HEK293 (cell line): ENCODE results near the gene CTNNA2.
A peak's percentile ranks its signal among the peaks of the same experiment; 100 is the strongest.

Experiments used
- CTCF ChIA-PET: fragments of 350-600 bp; formaldehyde crosslinking; extraction: SDS; loops from one replicate; lab custom pipeline; 2021; ENCODE audit warnings: antibody characterized with exemption; lab: Yijun Ruan, JAX
- POLR2A ChIA-PET: fragments of 300-600 bp; formaldehyde crosslinking; extraction: SDS; loops from one replicate; lab custom pipeline; 2020; ENCODE audit warnings: antibody characterized with exemption, inconsistent platforms; lab: Yijun Ruan, JAX
- H3K27ac ChIP-seq: fragments of 200-500 bp; sonication (Bioruptor generic); 2 replicates; pipeline ENCODE4 v1.5.1; 2014; ENCODE audit warnings: low read depth, low read length, control low read depth, inconsistent platforms; ENCODE audit errors: extremely low read depth
- H3K36me3 ChIP-seq, 2 experiments: fragments of 200-500 bp in 1 of 2; sonication (Bioruptor generic) in 1 of 2; 1 replicate in 1 of 2; 2 replicates in 1 of 2; pipeline ENCODE4 v1.5.1; 2014 to 2017; ENCODE audit warnings: inconsistent platforms in 2 of 2, low read length in 2 of 2; ENCODE audit not compliant: control insufficient read depth in 2 of 2, insufficient read depth in 1 of 2
- H3K4me1 ChIP-seq: fragments of 200-500 bp; sonication (Bioruptor generic); 2 replicates; pipeline ENCODE4 v1.5.1; 2014; ENCODE audit warnings: mild to moderate bottlenecking, low read length, inconsistent platforms; ENCODE audit not compliant: control insufficient read depth, insufficient read depth
- H3K4me3 ChIP-seq: 2 replicates; pipeline ENCODE4 v1.5.1; 2011; ENCODE audit warnings: low read depth, mild to moderate bottlenecking, control low read depth, low read length, moderate library complexity
- H3K9me3 ChIP-seq: fragments of 200-500 bp; sonication (Bioruptor generic); 2 replicates; pipeline ENCODE4 v1.5.1; 2014; ENCODE audit warnings: low read depth, low read length, inconsistent platforms; ENCODE audit not compliant: control insufficient read depth, insufficient read depth
- CTCF ChIP-seq: fragments of 450-650 bp; formaldehyde crosslinking; IDR thresholded peaks from 2 replicates; pipeline ENCODE4 v1.5.1; 2016; ENCODE audit warnings: missing biosample characterization, missing genetic modification characterization
- KLF9 ChIP-seq: fragments of 450-650 bp; formaldehyde crosslinking; IDR thresholded peaks from 2 replicates; pipeline ENCODE4 v1.5.1; 2016; ENCODE audit warnings: missing biosample characterization, missing genetic modification characterization, low read depth
- ZNF175 ChIP-seq: fragments of 450-650 bp; formaldehyde crosslinking; IDR thresholded peaks from 2 replicates; pipeline ENCODE4 v1.5.1; 2016; ENCODE audit warnings: missing biosample characterization, missing genetic modification characterization
- ZNF18 ChIP-seq: fragments of 450-650 bp; formaldehyde crosslinking; IDR thresholded peaks from 2 replicates; pipeline ENCODE4 v1.5.1; 2016; ENCODE audit warnings: missing biosample characterization, missing genetic modification characterization
- ZNF214 ChIP-seq: fragments of 450-650 bp; formaldehyde crosslinking; IDR thresholded peaks from 2 replicates; pipeline ENCODE4 v1.5.1; 2017; ENCODE audit warnings: missing biosample characterization, mild to moderate bottlenecking, missing genetic modification characterization, borderline replicate concordance
- ZNF239 ChIP-seq: fragments of 450-650 bp; formaldehyde crosslinking; IDR thresholded peaks from 2 replicates; pipeline ENCODE4 v1.5.1; 2016; ENCODE audit warnings: missing biosample characterization, missing genetic modification characterization
- ZNF350 ChIP-seq: fragments of 450-650 bp; formaldehyde crosslinking; IDR thresholded peaks from 2 replicates; pipeline ENCODE4 v1.5.0; 2017; ENCODE audit warnings: missing biosample characterization, mild to moderate bottlenecking, missing genetic modification characterization
- ZNF354C ChIP-seq: fragments of 450-650 bp; formaldehyde crosslinking; IDR thresholded peaks from 2 replicates; pipeline ENCODE4 v1.5.1; 2016; ENCODE audit warnings: missing biosample characterization, missing genetic modification characterization, low read depth, borderline replicate concordance
- ZNF423 ChIP-seq: fragments of 450-650 bp; formaldehyde crosslinking; IDR thresholded peaks from 2 replicates; pipeline ENCODE4 v1.5.1; 2016; ENCODE audit warnings: missing biosample characterization, missing genetic modification characterization
- ZNF510 ChIP-seq: fragments of 450-650 bp; formaldehyde crosslinking; IDR thresholded peaks from 2 replicates; pipeline ENCODE4 v1.5.1; 2018; ENCODE audit warnings: mild to moderate bottlenecking, missing genetic modification characterization, missing biosample characterization; ENCODE audit not compliant: insufficient replicate concordance
- ZNF544 ChIP-seq: fragments of 450-650 bp; formaldehyde crosslinking; IDR thresholded peaks from 2 replicates; pipeline ENCODE4 v1.5.0; 2017; ENCODE audit warnings: missing biosample characterization, missing genetic modification characterization
- ZNF560 ChIP-seq: fragments of 450-650 bp; formaldehyde crosslinking; IDR thresholded peaks from 2 replicates; pipeline ENCODE4 v1.5.1; 2017; ENCODE audit warnings: missing biosample characterization, missing genetic modification characterization, borderline replicate concordance
- ZNF585B ChIP-seq: fragments of 450-650 bp; formaldehyde crosslinking; IDR thresholded peaks from 2 replicates; pipeline ENCODE4 v1.5.1; 2016; ENCODE audit warnings: missing biosample characterization, missing genetic modification characterization
- ZNF654 ChIP-seq: fragments of 450-650 bp; formaldehyde crosslinking; IDR thresholded peaks from 2 replicates; pipeline ENCODE4 v1.5.1; 2016; ENCODE audit warnings: low read depth, missing biosample characterization, missing genetic modification characterization
- ZNF747 ChIP-seq: fragments of 450-650 bp; formaldehyde crosslinking; IDR thresholded peaks from 2 replicates; pipeline ENCODE4 v1.5.1; 2016; ENCODE audit warnings: missing biosample characterization, missing genetic modification characterization
- ZNF76 ChIP-seq: fragments of 450-650 bp; formaldehyde crosslinking; IDR thresholded peaks from 2 replicates; pipeline ENCODE4; 2016; ENCODE audit warnings: low read depth, missing biosample characterization, missing genetic modification characterization, borderline replicate concordance
- ZXDB ChIP-seq: fragments of 450-650 bp; formaldehyde crosslinking; IDR thresholded peaks from 2 replicates; pipeline ENCODE4 v1.5.1; 2016; ENCODE audit warnings: missing biosample characterization, missing genetic modification characterization
- TF ChIP-seq, protein P1 (sequence below): fragments of 450-650 bp; formaldehyde crosslinking; IDR thresholded peaks from 2 replicates; pipeline ENCODE4; 2016; ENCODE audit warnings: missing biosample characterization, missing genetic modification characterization
- TF ChIP-seq, protein P2 (sequence below): fragments of 450-650 bp; formaldehyde crosslinking; IDR thresholded peaks from 2 replicates; pipeline ENCODE4 v1.5.1; 2016; ENCODE audit warnings: missing biosample characterization, missing genetic modification characterization, borderline replicate concordance

The CTNNA2 gene

DNA sequence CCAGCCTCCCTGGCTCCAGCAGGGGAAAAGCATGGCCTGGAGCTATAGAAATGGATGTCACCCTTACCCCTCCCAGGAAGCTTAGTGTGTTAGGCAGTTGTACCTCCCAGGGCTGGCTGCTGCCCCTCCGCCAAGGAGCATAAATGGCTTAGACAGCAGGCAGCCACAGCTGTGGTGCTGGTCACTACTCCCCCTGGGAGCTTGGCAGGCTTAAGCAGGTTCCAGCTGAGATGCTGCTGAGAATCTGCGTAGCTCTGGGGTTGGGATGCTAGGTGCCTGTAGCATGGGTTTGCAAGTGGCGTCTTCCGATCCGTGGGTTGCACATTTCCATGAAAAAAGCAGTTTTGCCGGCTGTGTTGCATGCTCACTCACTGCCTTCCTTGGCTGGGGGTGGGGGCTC lies 369.7 kb downstream of the CTNNA2 start:
- Histone ChIP-seq H3K4me3 (no peak overlapping the region), H3K27ac (no peak overlapping the region), H3K36me3 (no peaks in the 10 kb centered on the region), H3K9me3 (no peaks in the 10 kb centered on the region), H3K4me1 (no peaks in the 10 kb centered on the region)
- TF ChIP-seq ZNF560 (tag by site-specific recombination) (no peak), ZNF350 (no peak), ZNF354C (tag by site-specific recombination) (no peak), ZNF544 (tag by site-specific recombination) (no peak), ZNF239 (tag by site-specific recombination) (no peak), ZNF423 (tag by site-specific recombination) (no peak)
- TF ChIP-seq, protein P1, sequence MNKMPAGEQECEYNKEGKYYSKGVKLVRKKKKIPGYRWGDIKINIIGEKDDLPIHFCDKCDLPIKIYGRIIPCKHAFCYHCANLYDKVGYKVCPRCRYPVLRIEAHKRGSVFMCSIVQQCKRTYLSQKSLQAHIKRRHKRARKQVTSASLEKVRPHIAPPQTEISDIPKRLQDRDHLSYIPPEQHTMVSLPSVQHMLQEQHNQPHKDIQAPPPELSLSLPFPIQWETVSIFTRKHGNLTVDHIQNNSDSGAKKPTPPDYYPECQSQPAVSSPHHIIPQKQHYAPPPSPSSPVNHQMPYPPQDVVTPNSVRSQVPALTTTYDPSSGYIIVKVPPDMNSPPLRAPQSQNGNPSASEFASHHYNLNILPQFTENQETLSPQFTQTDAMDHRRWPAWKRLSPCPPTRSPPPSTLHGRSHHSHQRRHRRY (tag by site-specific recombination), result no peak
- CTCF ChIA-PET, result no interaction called here
- POLR2A ChIA-PET, result no interaction called here

GRCh38 chr2:79887747-79888374 lies 375.0 kb downstream of the CTNNA2 start:
- CTCF ChIA-PET, result interaction anchor here (0.6 to 1.2 kb wide), 6 partner anchors 13 to 807 kb away, joined by 3 to 7 read pairs (median 3); no protein-coding TSS in a partner anchor

DNA sequence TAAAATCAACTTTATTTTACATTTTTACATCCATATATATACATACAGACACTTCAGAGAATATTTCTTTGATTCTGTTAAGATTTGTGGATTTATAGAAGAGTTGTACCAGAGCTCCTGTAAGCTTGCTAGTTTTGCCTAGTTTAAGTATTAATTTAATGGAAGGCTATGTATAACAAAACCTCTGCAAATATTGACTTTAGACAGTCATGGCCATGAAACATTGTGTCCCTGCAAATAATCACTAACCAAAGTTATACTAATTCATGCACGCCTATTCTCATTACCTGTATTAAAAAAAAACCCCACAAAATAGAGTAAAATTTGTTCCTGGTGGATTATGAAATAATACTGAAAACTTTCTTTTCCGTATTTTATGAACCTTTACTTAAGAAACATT lies 379.3 kb downstream of the CTNNA2 start:
- H3K4me3 ChIP-seq, result no peak overlapping the region

More at GRCh38 chr2:79887747-79888374, 375.0 kb downstream of the CTNNA2 start:
- Histone ChIP-seq H3K9me3 (no peaks in the 10 kb centered on the region), H3K4me1 (no peaks in the 10 kb centered on the region), H3K4me3 (no peak overlapping the region), H3K36me3 (no peaks in the 10 kb centered on the region), H3K27ac (no peak overlapping the region)
- no peak for TF ChIP-seq ZNF175 (tag by site-specific recombination)
- peak; percentile 72 for TF ChIP-seq ZNF654 (tag by site-specific recombination)
- TF ChIP-seq CTCF (tag by site-specific recombination), result peak; percentile 40; the same call in 1 of the 2 replicates
- TF ChIP-seq ZNF76 (tag by site-specific recombination), result no peak
- TF ChIP-seq ZNF214 (tag by site-specific recombination), result no peak
- no peak for TF ChIP-seq ZXDB (tag by site-specific recombination)
- no peak for TF ChIP-seq ZNF510 (tag by site-specific recombination)
- no peak for TF ChIP-seq ZNF747 (tag by site-specific recombination)
- TF ChIP-seq ZNF585B (tag by site-specific recombination), result no peak
- TF ChIP-seq ZNF18 (tag by site-specific recombination), result no peak
- POLR2A ChIA-PET, result no interaction called here

More for the DNA sequence above, 379.3 kb downstream of the CTNNA2 start:
- no peak overlapping the region for H3K27ac ChIP-seq
- POLR2A ChIA-PET, result no interaction called here
- TF ChIP-seq, protein P2, sequence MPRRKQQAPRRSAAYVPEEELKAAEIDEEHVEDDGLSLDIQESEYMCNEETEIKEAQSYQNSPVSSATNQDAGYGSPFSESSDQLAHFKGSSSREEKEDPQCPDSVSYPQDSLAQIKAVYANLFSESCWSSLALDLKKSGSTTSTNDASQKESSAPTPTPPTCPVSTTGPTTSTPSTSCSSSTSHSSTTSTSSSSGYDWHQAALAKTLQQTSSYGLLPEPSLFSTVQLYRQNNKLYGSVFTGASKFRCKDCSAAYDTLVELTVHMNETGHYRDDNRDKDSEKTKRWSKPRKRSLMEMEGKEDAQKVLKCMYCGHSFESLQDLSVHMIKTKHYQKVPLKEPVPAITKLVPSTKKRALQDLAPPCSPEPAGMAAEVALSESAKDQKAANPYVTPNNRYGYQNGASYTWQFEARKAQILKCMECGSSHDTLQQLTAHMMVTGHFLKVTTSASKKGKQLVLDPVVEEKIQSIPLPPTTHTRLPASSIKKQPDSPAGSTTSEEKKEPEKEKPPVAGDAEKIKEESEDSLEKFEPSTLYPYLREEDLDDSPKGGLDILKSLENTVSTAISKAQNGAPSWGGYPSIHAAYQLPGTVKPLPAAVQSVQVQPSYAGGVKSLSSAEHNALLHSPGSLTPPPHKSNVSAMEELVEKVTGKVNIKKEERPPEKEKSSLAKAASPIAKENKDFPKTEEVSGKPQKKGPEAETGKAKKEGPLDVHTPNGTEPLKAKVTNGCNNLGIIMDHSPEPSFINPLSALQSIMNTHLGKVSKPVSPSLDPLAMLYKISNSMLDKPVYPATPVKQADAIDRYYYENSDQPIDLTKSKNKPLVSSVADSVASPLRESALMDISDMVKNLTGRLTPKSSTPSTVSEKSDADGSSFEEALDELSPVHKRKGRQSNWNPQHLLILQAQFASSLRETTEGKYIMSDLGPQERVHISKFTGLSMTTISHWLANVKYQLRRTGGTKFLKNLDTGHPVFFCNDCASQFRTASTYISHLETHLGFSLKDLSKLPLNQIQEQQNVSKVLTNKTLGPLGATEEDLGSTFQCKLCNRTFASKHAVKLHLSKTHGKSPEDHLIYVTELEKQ, result no peak
- TF ChIP-seq KLF9 (tag by site-specific recombination), result no peak
- TF ChIP-seq, all 188 proteins: peak for 0
- Histone ChIP-seq H3K9me3 (no peaks in the 10 kb centered on the region), H3K36me3 (no peaks in the 10 kb centered on the region), H3K4me1 (no peaks in the 10 kb centered on the region)
- CTCF ChIA-PET, result no interaction called here
